OCI-LY3 (cell line): ENCODE data around the gene ATIC.

Source experiments
- H2AFZ ChIP-seq: fragments of 200-600, 300-600 bp; shearing (Covaris generic); 2 replicates; pipeline ENCODE4 v1.6.0; 2014; ENCODE audit warnings: antibody characterized with exemption, low read depth, low read length
- H3K27ac ChIP-seq: fragments of 200-600, 300-600 bp; sonication (generic); 2 replicates; pipeline ENCODE4 v1.5.1; 2014; ENCODE audit warnings: mild to moderate bottlenecking, low read length, moderate library complexity, mixed read lengths
- H3K27me3 ChIP-seq: fragments of 200-600, 300-600 bp; sonication (generic); 2 replicates; pipeline ENCODE4 v1.6.1; 2014; ENCODE audit warnings: low read depth, low read length, mixed read lengths
- H3K36me3 ChIP-seq: fragments of 200-600, 300-600 bp; sonication (generic); replicated peaks from 2 replicates; pipeline ENCODE3; 2014; ENCODE audit warnings: low read depth, low read length, mixed read lengths
- H3K4me1 ChIP-seq: fragments of 300-600, 200-600 bp; sonication (generic); 2 replicates; pipeline ENCODE4 v1.6.1; 2014; ENCODE audit warnings: low read length, mixed read lengths
- H3K4me2 ChIP-seq: fragments of 200-600, 300-600 bp; sonication (generic); 2 replicates; pipeline ENCODE4 v1.6.1; 2014; ENCODE audit warnings: low read length, mixed read lengths
- H3K4me3 ChIP-seq: fragments of 300-600, 200-600 bp; sonication (generic); 2 replicates; pipeline ENCODE4 v1.5.1; 2014; ENCODE audit warnings: antibody characterized with exemption, mild to moderate bottlenecking, low read length, moderate library complexity
- H3K79me2 ChIP-seq: fragments of 300-600, 200-600 bp; shearing (Covaris generic); 2 replicates; pipeline ENCODE4 v1.6.1; 2014; ENCODE audit warnings: mild to moderate bottlenecking, low read length, mixed read lengths
- H3K9ac ChIP-seq: fragments of 300-600, 200-600 bp; shearing (Covaris generic); 2 replicates; pipeline ENCODE4 v1.6.0; 2014; ENCODE audit warnings: mild to moderate bottlenecking, low read length, moderate library complexity
- H3K9me3 ChIP-seq: fragments of 200-600, 300-600 bp; shearing (Covaris generic); 2 replicates; pipeline ENCODE4 v1.6.1; 2014; ENCODE audit warnings: low read length, mixed read lengths; ENCODE audit not compliant: insufficient read depth
- H4K20me1 ChIP-seq: fragments of 200-600, 300-600 bp; sonication (generic); 2 replicates; pipeline ENCODE4 v1.6.1; 2016; ENCODE audit warnings: low read length, mixed read lengths; ENCODE audit not compliant: insufficient read depth
- EZH2phosphoT487 ChIP-seq: fragments of 200-600 bp; shearing (Covaris generic); IDR thresholded peaks from 2 replicates; pipeline ENCODE4 v1.6.1; 2018; ENCODE audit warnings: antibody characterized with exemption, mixed run types, low read depth
- TF ChIP-seq, protein P1 (sequence below): fragments of 200-600, 300-600 bp; sonication (generic); IDR thresholded peaks from 2 replicates; pipeline ENCODE4 v1.5.1; 2014; ENCODE audit warnings: antibody characterized with exemption, low read length, low read depth

Gene ATIC

DNA sequence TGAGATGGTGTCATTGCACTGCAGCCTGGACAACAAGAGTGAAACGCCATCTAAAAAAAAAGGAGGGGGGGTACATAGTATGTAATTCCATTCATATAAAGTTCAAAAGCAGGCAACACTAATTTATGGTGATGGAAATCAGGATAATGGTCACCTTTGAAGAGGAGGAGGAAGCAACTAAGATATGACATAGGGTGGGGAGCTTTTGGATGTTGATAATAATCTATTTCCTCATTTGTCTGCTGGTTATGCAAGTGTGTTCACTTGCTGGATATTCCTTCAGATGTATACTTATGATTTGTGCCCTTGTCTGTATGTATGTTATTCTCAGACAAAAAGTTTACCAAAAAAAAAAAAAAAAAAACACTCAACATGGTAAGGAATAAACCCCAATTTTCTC lies 28.6 kb upstream of the ATIC start:
- H3K27me3 ChIP-seq = no peaks in the 10 kb centered on the region
- no peak overlapping the region for H3K27ac ChIP-seq
- TF ChIP-seq, protein P1, sequence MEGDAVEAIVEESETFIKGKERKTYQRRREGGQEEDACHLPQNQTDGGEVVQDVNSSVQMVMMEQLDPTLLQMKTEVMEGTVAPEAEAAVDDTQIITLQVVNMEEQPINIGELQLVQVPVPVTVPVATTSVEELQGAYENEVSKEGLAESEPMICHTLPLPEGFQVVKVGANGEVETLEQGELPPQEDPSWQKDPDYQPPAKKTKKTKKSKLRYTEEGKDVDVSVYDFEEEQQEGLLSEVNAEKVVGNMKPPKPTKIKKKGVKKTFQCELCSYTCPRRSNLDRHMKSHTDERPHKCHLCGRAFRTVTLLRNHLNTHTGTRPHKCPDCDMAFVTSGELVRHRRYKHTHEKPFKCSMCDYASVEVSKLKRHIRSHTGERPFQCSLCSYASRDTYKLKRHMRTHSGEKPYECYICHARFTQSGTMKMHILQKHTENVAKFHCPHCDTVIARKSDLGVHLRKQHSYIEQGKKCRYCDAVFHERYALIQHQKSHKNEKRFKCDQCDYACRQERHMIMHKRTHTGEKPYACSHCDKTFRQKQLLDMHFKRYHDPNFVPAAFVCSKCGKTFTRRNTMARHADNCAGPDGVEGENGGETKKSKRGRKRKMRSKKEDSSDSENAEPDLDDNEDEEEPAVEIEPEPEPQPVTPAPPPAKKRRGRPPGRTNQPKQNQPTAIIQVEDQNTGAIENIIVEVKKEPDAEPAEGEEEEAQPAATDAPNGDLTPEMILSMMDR = no peak
- no peak for TF ChIP-seq EZH2phosphoT487
- no peaks in the 10 kb centered on the region for H3K36me3 ChIP-seq
- no peaks in the 10 kb centered on the region for H3K4me1 ChIP-seq
- H3K4me2 ChIP-seq = no peak overlapping the region
- no peaks in the 10 kb centered on the region for H3K9me3 ChIP-seq
- no peaks in the 10 kb centered on the region for H3K79me2 ChIP-seq
- H3K9ac ChIP-seq = no peak overlapping the region
- H3K4me3 ChIP-seq = no peak overlapping the region
- no peak overlapping the region for H2AFZ ChIP-seq
- H4K20me1 ChIP-seq = no peaks in the 10 kb centered on the region

DNA sequence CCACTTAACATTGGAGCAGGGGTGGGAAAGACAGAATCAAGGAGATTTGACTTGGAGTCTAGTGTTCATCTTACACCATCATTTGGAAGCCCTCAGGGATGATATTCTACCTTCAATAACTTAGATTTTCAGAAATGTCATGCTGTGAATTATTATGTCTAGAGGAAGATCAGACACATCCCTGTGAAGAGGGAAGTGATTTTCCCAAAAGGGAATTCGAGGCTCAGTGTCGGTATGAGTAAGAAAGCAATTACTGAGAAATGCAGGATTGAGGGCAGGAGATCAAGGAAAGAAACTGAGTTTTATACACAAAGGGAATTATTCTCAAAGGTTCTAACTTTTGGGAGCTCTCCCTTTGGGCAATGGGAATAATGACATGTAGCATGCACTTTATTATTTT lies 25.6 kb upstream of the ATIC start:
- Histone ChIP-seq H3K36me3 (no peaks in the 10 kb centered on the region), H3K27ac (no peak overlapping the region), H3K4me3 (no peak overlapping the region), H3K9ac (no peak overlapping the region), H3K4me2 (no peak overlapping the region), H3K9me3 (no peaks in the 10 kb centered on the region), H4K20me1 (no peaks in the 10 kb centered on the region), H3K27me3 (no peaks in the 10 kb centered on the region), H3K79me2 (no peaks in the 10 kb centered on the region), H2AFZ (no peak overlapping the region), H3K4me1 (no peaks in the 10 kb centered on the region)
- TF ChIP-seq EZH2phosphoT487 = no peak
- TF ChIP-seq, protein P1 = no peak

DNA sequence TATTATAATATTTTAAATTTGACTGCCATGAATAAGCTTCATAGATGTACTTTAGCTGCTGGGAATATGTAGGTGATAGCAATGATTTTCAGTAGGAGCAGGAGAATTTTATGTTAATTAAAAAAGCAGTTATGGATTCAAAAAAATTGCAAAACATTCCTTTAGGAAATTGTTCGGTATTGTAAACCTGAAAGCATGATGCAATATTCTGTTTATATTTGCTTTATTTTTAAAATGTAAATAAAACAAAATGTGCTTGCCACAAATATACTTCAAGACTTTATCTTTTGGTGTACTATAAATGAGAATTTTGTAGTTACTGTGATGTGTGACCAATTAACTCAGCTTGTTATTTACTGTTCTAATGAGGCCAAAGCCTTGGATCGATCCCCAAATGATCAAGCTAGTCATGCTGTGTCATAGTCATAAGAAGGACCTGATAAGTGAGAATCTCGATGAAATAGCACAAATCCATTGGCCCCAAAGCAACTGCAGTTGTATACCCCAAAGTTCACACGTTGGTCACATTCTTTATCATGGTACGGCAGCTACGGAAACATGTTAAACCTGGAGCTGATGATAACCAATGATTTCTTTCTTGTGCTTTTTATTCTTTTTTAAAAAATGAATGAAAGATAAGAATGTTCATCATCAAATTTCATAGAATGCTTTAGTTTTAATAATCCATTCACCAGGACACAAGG lies 23.6 kb upstream of the ATIC start:
- Histone ChIP-seq H3K4me2 (no peak overlapping the region), H3K4me3 (no peak overlapping the region), H3K79me2 (no peaks in the 10 kb centered on the region), H4K20me1 (no peaks in the 10 kb centered on the region), H3K9me3 (no peaks in the 10 kb centered on the region), H3K36me3 (no peaks in the 10 kb centered on the region), H2AFZ (no peak overlapping the region), H3K27ac (no peak overlapping the region), H3K9ac (no peak overlapping the region), H3K4me1 (no peaks in the 10 kb centered on the region), H3K27me3 (no peaks in the 10 kb centered on the region)
- TF ChIP-seq EZH2phosphoT487 = no peak
- TF ChIP-seq, protein P1 = no peak

DNA sequence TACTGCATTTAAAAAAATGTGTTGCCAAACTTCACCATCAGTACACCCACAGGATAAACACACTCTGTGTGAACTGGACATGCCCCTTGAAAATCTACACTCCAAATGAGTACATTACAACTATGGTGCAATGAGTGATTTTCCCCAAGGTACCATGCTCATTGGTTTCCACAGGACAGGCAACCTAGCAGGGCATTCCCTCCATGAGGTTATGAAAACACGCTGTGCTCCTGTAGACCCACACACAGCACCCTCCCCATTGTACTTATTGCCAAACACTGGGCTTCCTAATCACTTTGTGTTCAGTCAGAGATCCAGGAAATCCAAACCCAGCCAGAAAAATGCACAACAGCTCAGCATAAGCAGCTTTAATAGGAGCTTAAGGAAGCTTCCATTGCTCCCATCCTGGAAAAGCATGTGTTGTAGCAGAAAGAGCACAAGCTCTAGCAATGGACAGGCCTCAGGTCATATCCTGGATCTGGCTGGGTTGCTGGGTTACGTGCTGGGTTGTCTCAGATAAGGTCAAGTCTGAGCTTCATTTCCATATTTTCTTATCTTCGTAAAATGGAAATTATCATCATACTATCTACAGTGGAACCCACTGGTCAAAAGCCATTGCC lies 20.8 kb upstream of the ATIC start:
- no peaks in the 10 kb centered on the region for H4K20me1 ChIP-seq
- no peaks in the 10 kb centered on the region for H3K4me1 ChIP-seq
- no peak overlapping the region for H3K9ac ChIP-seq
- no peaks in the 10 kb centered on the region for H3K9me3 ChIP-seq
- no peak overlapping the region for H3K4me2 ChIP-seq
- H3K27ac ChIP-seq = no peak overlapping the region
- no peak for TF ChIP-seq EZH2phosphoT487
- TF ChIP-seq, protein P1 = no peak
- no peak overlapping the region for H2AFZ ChIP-seq
- H3K27me3 ChIP-seq = no peaks in the 10 kb centered on the region
- H3K4me3 ChIP-seq = no peak overlapping the region
- no peaks in the 10 kb centered on the region for H3K36me3 ChIP-seq
- no peaks in the 10 kb centered on the region for H3K79me2 ChIP-seq
